Endothelial cell of umbilical vein (primary cell): ENCODE results near the gene IGFBP2.

Experiments used
- EZH2 ChIP-seq: IDR thresholded peaks from 2 replicates; pipeline ENCODE4 v1.6.1; 2012; ENCODE audit warnings: borderline replicate concordance, low read depth, mild to moderate bottlenecking, moderate library complexity, low read length, inconsistent platforms; ENCODE audit not compliant: severe bottlenecking
- FOS ChIP-seq: IDR thresholded peaks from 2 replicates; pipeline ENCODE4 v1.6.1; 2011; ENCODE audit warnings: mild to moderate bottlenecking, low read length, moderate library complexity, borderline replicate concordance; ENCODE audit not compliant: insufficient read depth
- GATA2 ChIP-seq: IDR thresholded peaks from 2 replicates; pipeline ENCODE4 v1.7.0; 2011; ENCODE audit warnings: low read depth, mild to moderate bottlenecking, moderate library complexity, mixed read lengths, low read length; ENCODE audit not compliant: insufficient read length, insufficient read depth
- POLR2A ChIP-seq: IDR thresholded peaks from 2 replicates; pipeline ENCODE4 v1.6.1; 2012; ENCODE audit warnings: low read depth, mild to moderate bottlenecking, control low read depth, low read length
- POLR2AphosphoS5 ChIP-seq: IDR thresholded peaks from 2 replicates; pipeline ENCODE4 v1.6.1; 2012; ENCODE audit warnings: low read depth, mild to moderate bottlenecking, control low read depth, low read length, moderate library complexity; ENCODE audit not compliant: insufficient read depth
- TF ChIP-seq, protein P1 (sequence below), 2 donors: IDR thresholded peaks; 1 replicate in 1 of 2; 2 replicates in 1 of 2; pipeline ENCODE4 v1.5.1; 2011; ENCODE audit warnings: low read length in 2 of 2, mild to moderate bottlenecking in 2 of 2, moderate library complexity in 2 of 2, control low read depth in 1 of 2, inconsistent platforms in 1 of 2, low read depth in 1 of 2; ENCODE audit not compliant: insufficient read depth in 1 of 2; ENCODE audit errors: extremely low read depth in 1 of 2

GRCh38 chr2:216621292-216621691, 11.9 kb upstream of the IGFBP2 start:
- TF ChIP-seq, protein P1, sequence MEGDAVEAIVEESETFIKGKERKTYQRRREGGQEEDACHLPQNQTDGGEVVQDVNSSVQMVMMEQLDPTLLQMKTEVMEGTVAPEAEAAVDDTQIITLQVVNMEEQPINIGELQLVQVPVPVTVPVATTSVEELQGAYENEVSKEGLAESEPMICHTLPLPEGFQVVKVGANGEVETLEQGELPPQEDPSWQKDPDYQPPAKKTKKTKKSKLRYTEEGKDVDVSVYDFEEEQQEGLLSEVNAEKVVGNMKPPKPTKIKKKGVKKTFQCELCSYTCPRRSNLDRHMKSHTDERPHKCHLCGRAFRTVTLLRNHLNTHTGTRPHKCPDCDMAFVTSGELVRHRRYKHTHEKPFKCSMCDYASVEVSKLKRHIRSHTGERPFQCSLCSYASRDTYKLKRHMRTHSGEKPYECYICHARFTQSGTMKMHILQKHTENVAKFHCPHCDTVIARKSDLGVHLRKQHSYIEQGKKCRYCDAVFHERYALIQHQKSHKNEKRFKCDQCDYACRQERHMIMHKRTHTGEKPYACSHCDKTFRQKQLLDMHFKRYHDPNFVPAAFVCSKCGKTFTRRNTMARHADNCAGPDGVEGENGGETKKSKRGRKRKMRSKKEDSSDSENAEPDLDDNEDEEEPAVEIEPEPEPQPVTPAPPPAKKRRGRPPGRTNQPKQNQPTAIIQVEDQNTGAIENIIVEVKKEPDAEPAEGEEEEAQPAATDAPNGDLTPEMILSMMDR (IDR thresholded peaks at IDR 0.05; ENCODE audit: extremely low read depth in 1 of 2, insufficient read depth in 1 of 2, low read depth in 1 of 2, low read length in 2 of 2) = no peak
- TF ChIP-seq POLR2AphosphoS5 = no peak
- no peak for TF ChIP-seq FOS
- no peak for TF ChIP-seq EZH2
- no peak for TF ChIP-seq POLR2A
- TF ChIP-seq GATA2 = no peak
